Hepatocyte (in vitro differentiated cells): Measurements from ENCODE around the gene SLC2A5. TPM values are rescaled to one million over a fixed set of nuclear protein-coding genes. Genes with fewer than 3 reads are reported as not detected.
A peak's percentile ranks its signal among the peaks of the same experiment; 100 is the strongest.

ENCODE experiments used
- DNase-seq: peaks from one replicate; pipeline ENCODE4 v3.0.0-alpha.2; 2016; ENCODE audit warnings: low spot score
- H2AFZ ChIP-seq: fragments of 200-600 bp; sonication (generic); 2 replicates; pipeline ENCODE4 v1.6.0; 2016; ENCODE audit warnings: antibody characterized with exemption, mild to moderate bottlenecking
- H3K27ac ChIP-seq: fragments of 200-600 bp; sonication (generic); 2 replicates; pipeline ENCODE4 v1.5.1; 2016; ENCODE audit warnings: mild to moderate bottlenecking
- H3K27me3 ChIP-seq: fragments of 200-600 bp; sonication (generic); 2 replicates; pipeline ENCODE4 v1.6.1; 2016
- H3K36me3 ChIP-seq: fragments of 200-600 bp; sonication (generic); replicated peaks from 2 replicates; pipeline ENCODE4 v1.5.1; 2016; ENCODE audit warnings: low read depth; ENCODE audit not compliant: insufficient read depth
- H3K4me1 ChIP-seq: fragments of 200-600 bp; sonication (generic); 2 replicates; pipeline ENCODE4 v1.5.1; 2016; ENCODE audit warnings: mild to moderate bottlenecking, moderate library complexity; ENCODE audit not compliant: insufficient read depth
- H3K4me2 ChIP-seq: fragments of 200-600 bp; sonication (generic); 2 replicates; pipeline ENCODE4 v1.6.0; 2016
- H3K4me3 ChIP-seq: fragments of 200-600 bp; sonication (generic); 2 replicates; pipeline ENCODE4 v1.5.1; 2016; ENCODE audit warnings: mild to moderate bottlenecking
- H3K79me2 ChIP-seq: fragments of 200-600 bp; sonication (generic); 2 replicates; pipeline ENCODE4 v1.6.0; 2017; ENCODE audit warnings: mild to moderate bottlenecking
- H3K9me2 ChIP-seq: fragments of 200-600 bp; sonication (generic); replicated peaks from 2 replicates; pipeline ENCODE4 v1.6.0; 2017; ENCODE audit warnings: mild to moderate bottlenecking; ENCODE audit not compliant: insufficient read depth
- H3K9me3 ChIP-seq: fragments of 200-600 bp; sonication (generic); 2 replicates; pipeline ENCODE4 v1.5.1; 2016; ENCODE audit warnings: low read depth, mild to moderate bottlenecking
- H4K20me1 ChIP-seq: fragments of 200-600 bp; sonication (generic); 2 replicates; pipeline ENCODE4 v1.6.0; 2016; ENCODE audit warnings: mild to moderate bottlenecking; ENCODE audit not compliant: insufficient read depth, poor library complexity, severe bottlenecking
- CTCF ChIP-seq: fragments of 200-600 bp; sonication (generic); IDR thresholded peaks from 2 replicates; pipeline ENCODE4 v1.5.1; 2016; ENCODE audit warnings: antibody characterized with exemption, mild to moderate bottlenecking; ENCODE audit not compliant: poor library complexity
- EZH2 ChIP-seq: fragments of 200-600 bp; sonication (generic); IDR thresholded peaks from 2 replicates; pipeline ENCODE4 v1.6.1; 2016; ENCODE audit warnings: antibody characterized with exemption, mild to moderate bottlenecking, borderline replicate concordance
- EZH2phosphoT487 ChIP-seq: fragments of 200-600 bp; sonication (generic); IDR thresholded peaks from one replicate; pipeline ENCODE4 v1.6.1; 2018; ENCODE audit warnings: antibody characterized with exemption, mild to moderate bottlenecking, low read depth, moderate library complexity; ENCODE audit not compliant: unreplicated experiment, severe bottlenecking
- WGBS: methylation state at CpG from one replicate; pipeline ENCODE4 v1.1.6; 2016; ENCODE audit warnings: low lambda C conversion rate; ENCODE audit errors: missing lambda C conversion rate; 5-methylcytosine and 5-hydroxymethylcytosine counted together
- polyA plus RNA-seq: library from polyadenylated mRNA; unstranded; fragments of >200 nt; fragmentation: Nextera tagmentation; extraction: Ambion mirVana; gene quantifications from 2 replicates; pipeline ENCODE4 v1.2.1, GENCODE V29; 2016
- total RNA-seq: library from RNA; depleted of rRNA; stranded (reverse); fragments of >200 nt; gene quantifications from 2 replicates; pipeline ENCODE4 v1.2.3, GENCODE V29; 2014

SLC2A5 gene
- total and polyA plus RNA-seq, 2 experiments from 2014 or later: 7.2 to 8.2 TPM

- H3K4me1 ChIP-seq: peaks cover 4% of the 10 kb centered on the region
- H2AFZ ChIP-seq: no peak overlapping the region
- H4K20me1 ChIP-seq: no peaks in the 10 kb centered on the region
- H3K27ac ChIP-seq: no peak overlapping the region
- no peak for TF ChIP-seq CTCF
- TF ChIP-seq EZH2phosphoT487: no peak
- TF ChIP-seq EZH2: no peak
- H3K27me3 ChIP-seq: no peaks in the 10 kb centered on the region
- no peaks in the 10 kb centered on the region for H3K9me2 ChIP-seq
- 87% methylated on average over 5 of the region's 5 CpGs for WGBS
- DNase-seq: no peak
- H3K4me2 ChIP-seq: no peak overlapping the region
- H3K36me3 ChIP-seq: no peaks in the 10 kb centered on the region
- no peaks in the 10 kb centered on the region for H3K9me3 ChIP-seq
- no peak overlapping the region for H3K4me3 ChIP-seq
- no peaks in the 10 kb centered on the region for H3K79me2 ChIP-seq
Observed at GRCh38 chr1:9028921-9029705, 40.3 kb downstream of the SLC2A5 start.

GRCh38 chr1:9027307-9027706 is 42.1 kb downstream of the SLC2A5 start:
- no peak for DNase-seq
- no peak overlapping the region for H3K4me2 ChIP-seq
- H3K9me2 ChIP-seq: no peaks in the 10 kb centered on the region
- no peaks in the 10 kb centered on the region for H3K27me3 ChIP-seq
- no peak overlapping the region for H3K4me3 ChIP-seq
- WGBS: 80% methylated on average over 4 of the region's 4 CpGs
- H4K20me1 ChIP-seq: no peaks in the 10 kb centered on the region
- H3K9me3 ChIP-seq: no peaks in the 10 kb centered on the region
- peak overlapping the region; percentile 58 for H3K27ac ChIP-seq
- H3K36me3 ChIP-seq: no peaks in the 10 kb centered on the region
- no peak overlapping the region for H2AFZ ChIP-seq
- no peaks in the 10 kb centered on the region for H3K79me2 ChIP-seq
- TF ChIP-seq EZH2phosphoT487 (no peak), EZH2 (no peak), CTCF (no peak)
- H3K4me1 ChIP-seq: peaks cover 9% of the 10 kb centered on the region

- H3K27ac ChIP-seq: no peak overlapping the region
- DNase-seq: no peak
Observed at GRCh38 chr1:9025449-9025848, 44.0 kb downstream of the SLC2A5 start.

GRCh38 chr1:9024837-9025236 is 44.6 kb downstream of the SLC2A5 start:
- no peaks in the 10 kb centered on the region for H3K9me3 ChIP-seq
- no peak overlapping the region for H2AFZ ChIP-seq
- TF ChIP-seq EZH2 (no peak), CTCF (no peak), EZH2phosphoT487 (no peak)
- no peaks in the 10 kb centered on the region for H4K20me1 ChIP-seq
- no peak overlapping the region for H3K4me2 ChIP-seq
- H3K4me1 ChIP-seq: peaks cover 13% of the 10 kb centered on the region
- DNase-seq: no peak
- no peaks in the 10 kb centered on the region for H3K79me2 ChIP-seq
- H3K4me3 ChIP-seq: no peak overlapping the region
- no peaks in the 10 kb centered on the region for H3K36me3 ChIP-seq
- no peaks in the 10 kb centered on the region for H3K27me3 ChIP-seq
- H3K9me2 ChIP-seq: no peaks in the 10 kb centered on the region
- WGBS: 97% methylated on average over 18 of the region's 20 CpGs
- H3K27ac ChIP-seq: no peak overlapping the region

More at GRCh38 chr1:9025449-9025848, 44.0 kb downstream of the SLC2A5 start:
- no peak overlapping the region for H2AFZ ChIP-seq
- H3K4me1 ChIP-seq: peaks cover 13% of the 10 kb centered on the region
- no peak overlapping the region for H3K4me3 ChIP-seq
- H3K36me3 ChIP-seq: no peaks in the 10 kb centered on the region
- H3K4me2 ChIP-seq: no peak overlapping the region
- no peak for TF ChIP-seq EZH2phosphoT487
- H3K9me3 ChIP-seq: no peaks in the 10 kb centered on the region
- WGBS: 83% methylated on average over 5 of the region's 5 CpGs
- H4K20me1 ChIP-seq: no peaks in the 10 kb centered on the region
- no peaks in the 10 kb centered on the region for H3K79me2 ChIP-seq
- no peaks in the 10 kb centered on the region for H3K9me2 ChIP-seq
- H3K27me3 ChIP-seq: no peaks in the 10 kb centered on the region
